ENCODE data around the gene CCDC138. TPM values are rescaled to one million over a fixed set of nuclear protein-coding genes. Genes with fewer than 3 reads are reported as not detected.

CCDC138 gene
- total RNA-seq, 4 donors from 2014 or later = 4.4 to 26.0 (median 9.8) TPM

GRCh38 chr2:108841506-108841905 lies 54.9 kb downstream of the CCDC138 start:
- Histone ChIP-seq H3K4me1 (no peaks in the 10 kb centered on the region), H3K27ac (no peak overlapping the region), H3K9me3 (peaks cover 0 to 9% of the 10 kb centered on the region in 2 donors), H3K27me3 (no peaks in the 10 kb centered on the region), H3K4me3 (no peak overlapping the region), H3K36me3 (no peaks in the 10 kb centered on the region)
- no peak for DNase-seq
- intact Hi-C loops (cut with DNase I; ENCODE audit: low total_unique reads) = no loop called here
- TF ChIP-seq POLR2A (IDR thresholded peaks at IDR 0.05) (no peak), CTCF (IDR thresholded peaks at IDR 0.05) (no peak)

GRCh38 chr2:108845923-108846322 lies 59.4 kb downstream of the CCDC138 start:
- no peak overlapping the region for H3K27ac ChIP-seq
- no peak for DNase-seq
- no peak for TF ChIP-seq POLR2A (IDR thresholded peaks at IDR 0.05)
- no peak for TF ChIP-seq CTCF (IDR thresholded peaks at IDR 0.05)
- no peaks in the 10 kb centered on the region for H3K4me1 ChIP-seq
- H3K4me3 ChIP-seq = no peak overlapping the region
- no peaks in the 10 kb centered on the region for H3K27me3 ChIP-seq
- intact Hi-C loops (cut with DNase I; ENCODE audit: low total_unique reads) = no loop called here
- peaks cover 0 to 3% of the 10 kb centered on the region in 2 donors for H3K9me3 ChIP-seq
- no peaks in the 10 kb centered on the region for H3K36me3 ChIP-seq

- no peaks in the 10 kb centered on the region for H3K9me3 ChIP-seq
- no peak overlapping the region for H3K27ac ChIP-seq
- H3K4me1 ChIP-seq = no peaks in the 10 kb centered on the region
- DNase-seq = no peak
- no peaks in the 10 kb centered on the region for H3K36me3 ChIP-seq
- intact Hi-C loops (cut with DNase I; ENCODE audit: low total_unique reads) = no loop called here
- no peaks in the 10 kb centered on the region for H3K27me3 ChIP-seq
- no peak for TF ChIP-seq CTCF (IDR thresholded peaks at IDR 0.05)
- TF ChIP-seq POLR2A (IDR thresholded peaks at IDR 0.05) = no peak
- H3K4me3 ChIP-seq = no peak overlapping the region
Observed at GRCh38 chr2:108847000-108847399, 60.4 kb downstream of the CCDC138 start.

GRCh38 chr2:108852375-108852774 lies 65.8 kb downstream of the CCDC138 start:
- intact Hi-C loops (cut with DNase I; ENCODE audit: low total_unique reads) = no loop called here
- Histone ChIP-seq H3K4me1 (no peaks in the 10 kb centered on the region), H3K27ac (no peak overlapping the region), H3K9me3 (no peaks in the 10 kb centered on the region), H3K36me3 (no peaks in the 10 kb centered on the region), H3K4me3 (no peak overlapping the region), H3K27me3 (no peaks in the 10 kb centered on the region)
- DNase-seq = no peak
- no peak for TF ChIP-seq CTCF (IDR thresholded peaks at IDR 0.05)
- TF ChIP-seq POLR2A (IDR thresholded peaks at IDR 0.05) = no peak

- Histone ChIP-seq H3K27me3 (no peaks in the 10 kb centered on the region), H3K27ac (no peak overlapping the region), H3K4me1 (no peaks in the 10 kb centered on the region), H3K9me3 (no peaks in the 10 kb centered on the region), H3K4me3 (no peak overlapping the region), H3K36me3 (no peaks in the 10 kb centered on the region)
- intact Hi-C loops (cut with DNase I; ENCODE audit: low total_unique reads) = no loop called here
- no peak for DNase-seq
- TF ChIP-seq CTCF (IDR thresholded peaks at IDR 0.05) = no peak
- no peak for TF ChIP-seq POLR2A (IDR thresholded peaks at IDR 0.05)
Observed at GRCh38 chr2:108853421-108853820, 66.8 kb downstream of the CCDC138 start.
